ENCODE results near the gene DHRS7B.
"Not testable (repeated sequence)": the region's sequence is repeated elsewhere in the genome, so short reads cannot be mapped to it uniquely, and the experiment has no call there.

Gene DHRS7B

DNA sequence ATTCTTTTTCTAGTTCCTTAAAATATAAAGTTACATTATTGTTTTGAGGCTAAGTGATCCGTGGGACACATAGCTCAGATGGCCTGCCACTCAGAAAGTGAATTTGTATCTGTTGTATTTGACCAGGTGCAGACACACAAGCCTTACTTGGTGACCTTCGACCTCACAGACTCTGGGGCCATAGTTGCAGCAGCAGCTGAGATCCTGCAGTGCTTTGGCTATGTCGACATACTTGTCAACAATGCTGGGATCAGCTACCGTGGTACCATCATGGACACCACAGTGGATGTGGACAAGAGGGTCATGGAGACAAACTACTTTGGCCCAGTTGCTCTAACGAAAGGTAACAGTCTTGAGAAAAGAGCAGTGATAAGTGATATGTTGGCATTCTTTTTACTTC, 56.7 kb downstream of the DHRS7B start:
- Histone ChIP-seq H3K27ac (ENCODE audit: low read depth, low read length) (no peak overlapping the region), H3K27me3 (ENCODE audit: insufficient read depth, low read length) (no peaks in the 10 kb centered on the region), H3K9me3 (ENCODE audit: insufficient read depth, low read depth, low read length) (no peaks in the 10 kb centered on the region), H3K4me3 (ENCODE audit: low read length) (no peak overlapping the region), H3K4me1 (ENCODE audit: insufficient read depth, low read length) (no peaks in the 10 kb centered on the region), H3K9ac (ENCODE audit: low read depth, low read length) (no peak overlapping the region), H3K36me3 (ENCODE audit: insufficient read depth, low read length) (peaks cover 30% of the 10 kb centered on the region)
- WGBS = 91% methylated on average over 5 of the region's 5 CpGs

GRCh38 chr17:21184570-21184969, 57.8 kb downstream of the DHRS7B start:
- H3K9me3 ChIP-seq (ENCODE audit: insufficient read depth, low read depth, low read length) = no peaks in the 10 kb centered on the region
- peaks cover 37% of the 10 kb centered on the region for H3K36me3 ChIP-seq (ENCODE audit: insufficient read depth, low read length)
- H3K4me1 ChIP-seq (ENCODE audit: insufficient read depth, low read length) = no peaks in the 10 kb centered on the region
- H3K4me3 ChIP-seq (ENCODE audit: low read length) = no peak overlapping the region
- WGBS = 95% methylated on average over 2 of the region's 3 CpGs
- H3K27me3 ChIP-seq (ENCODE audit: insufficient read depth, low read length) = no peaks in the 10 kb centered on the region
- no peak overlapping the region for H3K9ac ChIP-seq (ENCODE audit: low read depth, low read length)
- no peak overlapping the region for H3K27ac ChIP-seq (ENCODE audit: low read depth, low read length)

DNA sequence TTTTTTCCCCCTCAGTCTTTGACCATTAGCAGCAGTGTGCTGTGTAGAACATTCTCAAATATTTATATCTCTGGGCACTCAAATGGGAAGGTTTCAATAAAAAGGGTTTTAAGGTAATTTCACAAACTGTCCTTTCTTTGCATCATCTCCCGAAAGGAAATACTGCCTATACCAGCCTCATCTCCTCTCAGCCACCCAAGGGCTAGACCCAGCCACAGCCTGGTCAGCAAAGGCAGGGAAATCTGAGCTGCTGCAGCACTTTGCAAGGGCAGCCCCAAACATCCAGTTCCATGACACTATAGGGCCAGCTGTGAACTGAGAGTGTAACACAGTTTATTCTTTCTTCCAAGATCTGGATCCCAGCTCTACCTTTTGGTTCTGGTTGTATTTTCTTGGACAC, 58.3 kb downstream of the DHRS7B start:
- no peaks in the 10 kb centered on the region for H3K4me1 ChIP-seq (ENCODE audit: insufficient read depth, low read length)
- 87% methylated on average over 1 of the region's 1 CpG for WGBS
- H3K27ac ChIP-seq (ENCODE audit: low read depth, low read length) = no peak overlapping the region
- no peaks in the 10 kb centered on the region for H3K27me3 ChIP-seq (ENCODE audit: insufficient read depth, low read length)
- peaks cover 37% of the 10 kb centered on the region for H3K36me3 ChIP-seq (ENCODE audit: insufficient read depth, low read length)
- H3K9ac ChIP-seq (ENCODE audit: low read depth, low read length) = no peak overlapping the region
- no peak overlapping the region for H3K4me3 ChIP-seq (ENCODE audit: low read length)
- H3K9me3 ChIP-seq (ENCODE audit: insufficient read depth, low read depth, low read length) = no peaks in the 10 kb centered on the region

DNA sequence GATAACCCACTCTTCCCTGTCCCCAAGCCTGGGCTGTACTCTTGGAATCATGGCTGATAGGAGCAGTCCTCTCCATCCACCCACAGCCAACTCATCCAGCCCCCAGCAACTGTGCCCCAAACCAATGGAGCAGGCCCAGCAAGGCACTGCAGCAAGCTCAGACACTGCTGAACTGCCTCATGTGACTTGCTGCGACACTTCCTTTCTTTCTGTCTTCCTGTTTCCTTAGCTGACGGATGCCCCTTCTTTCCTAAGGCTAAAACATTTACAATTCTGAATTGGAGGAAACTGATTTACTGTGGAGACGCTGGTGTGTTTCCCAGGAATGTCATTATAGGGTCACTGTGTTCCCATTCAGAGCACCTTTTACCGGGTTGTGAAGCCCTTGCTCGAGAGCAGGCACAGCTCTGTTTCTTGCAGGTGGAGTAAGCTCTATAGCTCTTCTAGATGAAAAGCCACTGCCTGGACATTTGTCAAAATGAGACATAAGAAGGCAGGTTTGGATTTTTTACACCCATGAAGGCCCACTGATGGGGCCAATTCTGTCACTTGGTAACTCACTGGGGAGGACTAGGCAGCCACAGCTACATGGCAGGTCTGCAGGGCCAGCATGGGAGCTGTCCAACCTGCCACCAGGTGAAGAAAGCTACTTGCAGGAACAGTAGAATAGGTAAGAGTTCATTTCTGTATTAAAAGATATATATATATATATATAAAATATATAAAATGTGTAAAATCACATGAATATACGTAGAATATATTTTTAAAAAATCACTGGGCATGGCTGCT, 59.8 kb downstream of the DHRS7B start:
- no peaks in the 10 kb centered on the region for H3K27me3 ChIP-seq (ENCODE audit: insufficient read depth, low read length)

GRCh38 chr17:21189361-21189760, 62.6 kb downstream of the DHRS7B start:
- Histone ChIP-seq H3K36me3 (ENCODE audit: insufficient read depth, low read length) (peaks cover 43% of the 10 kb centered on the region), H3K27me3 (ENCODE audit: insufficient read depth, low read length) (no peaks in the 10 kb centered on the region), H3K4me3 (ENCODE audit: low read length) (no peak overlapping the region), H3K9me3 (ENCODE audit: insufficient read depth, low read depth, low read length) (no peaks in the 10 kb centered on the region), H3K9ac (ENCODE audit: low read depth, low read length) (no peak overlapping the region), H3K27ac (ENCODE audit: low read depth, low read length) (no peak overlapping the region), H3K4me1 (ENCODE audit: insufficient read depth, low read length) (no peaks in the 10 kb centered on the region; the same call in 1 of the 2 replicates)
- WGBS = 96% methylated on average over 4 of the region's 4 CpGs

More for the DNA sequence above, 59.8 kb downstream of the DHRS7B start:
- Histone ChIP-seq H3K9ac (ENCODE audit: low read depth, low read length) (no peak overlapping the region), H3K36me3 (ENCODE audit: insufficient read depth, low read length) (peaks cover 49% of the 10 kb centered on the region), H3K4me3 (ENCODE audit: low read length) (no peak overlapping the region), H3K9me3 (ENCODE audit: insufficient read depth, low read depth, low read length) (no peaks in the 10 kb centered on the region), H3K4me1 (ENCODE audit: insufficient read depth, low read length) (no peaks in the 10 kb centered on the region), H3K27ac (ENCODE audit: low read depth, low read length) (no peak overlapping the region)
- WGBS = 82% methylated on average over 5 of the region's 6 CpGs

GRCh38 chr17:21190078-21190477, 63.3 kb downstream of the DHRS7B start:
- WGBS = 94% methylated on average over 6 of the region's 6 CpGs
- Histone ChIP-seq H3K27ac (ENCODE audit: low read depth, low read length) (no peak overlapping the region), H3K9me3 (ENCODE audit: insufficient read depth, low read depth, low read length) (no peaks in the 10 kb centered on the region), H3K27me3 (ENCODE audit: insufficient read depth, low read length) (no peaks in the 10 kb centered on the region), H3K4me1 (ENCODE audit: insufficient read depth, low read length) (no peaks in the 10 kb centered on the region; the same call in 1 of the 2 replicates), H3K4me3 (ENCODE audit: low read length) (no peak overlapping the region), H3K36me3 (ENCODE audit: insufficient read depth, low read length) (peaks cover 36% of the 10 kb centered on the region), H3K9ac (ENCODE audit: low read depth, low read length) (no peak overlapping the region)

GRCh38 chr17:21191698-21192097, 64.9 kb downstream of the DHRS7B start:
- Histone ChIP-seq H3K9me3 (ENCODE audit: insufficient read depth, low read depth, low read length) (no peaks in the 10 kb centered on the region), H3K27me3 (ENCODE audit: insufficient read depth, low read length) (no peaks in the 10 kb centered on the region), H3K9ac (ENCODE audit: low read depth, low read length) (no peak overlapping the region), H3K36me3 (ENCODE audit: insufficient read depth, low read length) (peaks cover 39% of the 10 kb centered on the region), H3K4me1 (ENCODE audit: insufficient read depth, low read length) (no peaks in the 10 kb centered on the region; the same call in 1 of the 2 replicates), H3K4me3 (ENCODE audit: low read length) (no peak overlapping the region), H3K27ac (ENCODE audit: low read depth, low read length) (no peak overlapping the region)
- WGBS = 98% methylated on average over 2 of the region's 2 CpGs

GRCh38 chr17:21192414-21192813, 65.7 kb downstream of the DHRS7B start:
- not testable (repeated sequence) for H3K4me3 ChIP-seq (ENCODE audit: low read length); H3K27me3 ChIP-seq (ENCODE audit: insufficient read depth, low read length); H3K4me1 ChIP-seq (ENCODE audit: insufficient read depth, low read length); H3K9me3 ChIP-seq (ENCODE audit: insufficient read depth, low read depth, low read length); H3K27ac ChIP-seq (ENCODE audit: low read depth, low read length); H3K9ac ChIP-seq (ENCODE audit: low read depth, low read length)
- peaks cover 44% of the 10 kb centered on the region for H3K36me3 ChIP-seq (ENCODE audit: insufficient read depth, low read length)
- 94% methylated on average over 7 of the region's 7 CpGs for WGBS

GRCh38 chr17:21193031-21193430, 66.3 kb downstream of the DHRS7B start:
- 86% methylated on average over 5 of the region's 5 CpGs for WGBS
- Histone ChIP-seq H3K4me1 (ENCODE audit: insufficient read depth, low read length) (no peaks in the 10 kb centered on the region; the same call in 1 of the 2 replicates), H3K27me3 (ENCODE audit: insufficient read depth, low read length) (no peaks in the 10 kb centered on the region), H3K9ac (ENCODE audit: low read depth, low read length) (no peak overlapping the region), H3K4me3 (ENCODE audit: low read length) (no peak overlapping the region), H3K27ac (ENCODE audit: low read depth, low read length) (no peak overlapping the region), H3K9me3 (ENCODE audit: insufficient read depth, low read depth, low read length) (no peaks in the 10 kb centered on the region), H3K36me3 (ENCODE audit: insufficient read depth, low read length) (peaks cover 51% of the 10 kb centered on the region)

DNA sequence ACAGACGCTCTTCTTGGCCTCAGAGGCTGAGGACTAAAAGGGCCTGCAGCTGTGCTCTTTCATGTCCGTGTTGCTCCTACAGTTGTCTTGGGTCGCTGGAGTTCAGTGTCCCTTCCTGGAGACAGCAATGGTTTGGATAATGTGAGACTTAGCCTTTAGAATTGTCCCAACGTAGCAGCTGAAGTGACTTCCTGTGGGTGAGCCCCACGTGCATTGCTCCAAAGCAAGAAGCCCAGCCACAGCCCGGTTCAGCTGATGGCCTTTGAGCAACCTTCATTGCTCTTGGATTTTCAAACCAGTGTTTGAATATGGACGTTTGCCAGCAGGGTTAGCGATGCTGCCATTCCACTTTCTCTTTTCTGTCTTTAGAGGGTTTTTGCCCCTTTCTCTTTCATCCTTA, 67.5 kb downstream of the DHRS7B start:
- Histone ChIP-seq H3K4me1 (ENCODE audit: insufficient read depth, low read length) (peaks cover 7% of the 10 kb centered on the region; the same call in 1 of the 2 replicates), H3K36me3 (ENCODE audit: insufficient read depth, low read length) (peaks cover 48% of the 10 kb centered on the region), H3K4me3 (ENCODE audit: low read length) (no peak overlapping the region), H3K9me3 (ENCODE audit: insufficient read depth, low read depth, low read length) (no peaks in the 10 kb centered on the region), H3K27ac (ENCODE audit: low read depth, low read length) (no peak overlapping the region), H3K27me3 (ENCODE audit: insufficient read depth, low read length) (no peaks in the 10 kb centered on the region), H3K9ac (ENCODE audit: low read depth, low read length) (no peak overlapping the region)
- WGBS = 86% methylated on average over 8 of the region's 8 CpGs

DNA sequence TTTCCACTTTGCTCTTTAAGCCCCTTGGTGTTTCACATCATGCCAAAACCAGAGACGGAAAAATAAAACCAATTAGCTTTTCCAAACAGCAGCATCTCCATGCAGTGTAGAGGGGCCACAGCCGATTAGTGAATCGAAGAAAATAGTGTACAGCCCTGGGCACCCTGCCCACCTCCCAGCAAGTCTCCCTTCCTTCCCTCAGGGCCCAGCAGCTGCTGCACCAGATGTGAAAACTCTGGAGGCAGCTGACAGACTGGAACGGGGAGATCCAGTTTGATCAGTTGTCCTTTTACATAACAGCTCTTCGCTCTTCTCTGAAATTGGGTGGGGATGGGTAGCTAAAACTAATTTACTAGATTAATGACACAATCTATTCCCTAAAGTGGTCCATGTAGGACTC, 67.9 kb downstream of the DHRS7B start:
- Histone ChIP-seq H3K27ac (ENCODE audit: low read depth, low read length) (no peak overlapping the region), H3K9me3 (ENCODE audit: insufficient read depth, low read depth, low read length) (no peaks in the 10 kb centered on the region), H3K9ac (ENCODE audit: low read depth, low read length) (no peak overlapping the region), H3K27me3 (ENCODE audit: insufficient read depth, low read length) (no peaks in the 10 kb centered on the region), H3K4me1 (ENCODE audit: insufficient read depth, low read length) (peaks cover 12% of the 10 kb centered on the region), H3K36me3 (ENCODE audit: insufficient read depth, low read length) (peaks cover 48% of the 10 kb centered on the region), H3K4me3 (ENCODE audit: low read length) (no peak overlapping the region)
- WGBS = 96% methylated on average over 5 of the region's 5 CpGs
